Progenitor cell of endocrine pancreas (in vitro differentiated cells): ENCODE results near the gene CDIPT. TPM values are rescaled to one million over a fixed set of nuclear protein-coding genes. Genes with fewer than 3 reads are reported as not detected.

Source experiments
- DNase-seq: peaks from one replicate; pipeline ENCODE4 v3.0.0; 2021; ENCODE audit warnings: low spot score; ENCODE audit not compliant: unreplicated experiment
- H3K27ac Mint-ChIP-seq: 2 replicates; pipeline ENCODE4 v1.8.0; 2021; ENCODE audit warnings: mild to moderate bottlenecking, moderate library complexity, mixed read lengths
- H3K27me3 Mint-ChIP-seq: 2 replicates; pipeline ENCODE4 v1.8.0; 2021; ENCODE audit warnings: mixed read lengths
- H3K36me3 Mint-ChIP-seq: 2 replicates; pipeline ENCODE4 v1.8.0; 2022; ENCODE audit warnings: mixed read lengths; ENCODE audit not compliant: insufficient read depth
- H3K4me1 Mint-ChIP-seq: 2 replicates; pipeline ENCODE4 v1.8.0; 2021; ENCODE audit warnings: low read depth, mixed read lengths
- H3K4me3 Mint-ChIP-seq: 2 replicates; pipeline ENCODE4 v1.8.0; 2021; ENCODE audit warnings: low read depth, mild to moderate bottlenecking, moderate library complexity, mixed read lengths
- H3K9me3 Mint-ChIP-seq: 2 replicates; pipeline ENCODE4 v1.8.0; 2021; ENCODE audit warnings: low read depth, mixed read lengths
- total RNA-seq: library from RNA; stranded (reverse); gene quantifications from 2 replicates; pipeline ENCODE4 v1.2.1, GENCODE V29; 2021
- TF ChIP-seq, protein P1 (sequence below): fragments of 200-600 bp; sonication (generic); IDR thresholded peaks from one replicate; pipeline ENCODE4 v1.5.0; 2021; ENCODE audit warnings: antibody characterized with exemption, mild to moderate bottlenecking; ENCODE audit not compliant: unreplicated experiment

The CDIPT gene
- total RNA-seq, 1 donor from 2014 or later: 51.2 TPM

GRCh38 chr16:29842732-29843346 lies 20.2 kb downstream of the CDIPT start:
- DNase-seq: no peak
- Mint-ChIP-seq H3K36me3 (no peaks in the 10 kb centered on the region), H3K27me3 (no peaks in the 10 kb centered on the region), H3K27ac (no peak overlapping the region), H3K9me3 (no peaks in the 10 kb centered on the region), H3K4me3 (no peak overlapping the region), H3K4me1 (no peaks in the 10 kb centered on the region)
- TF ChIP-seq, protein P1, sequence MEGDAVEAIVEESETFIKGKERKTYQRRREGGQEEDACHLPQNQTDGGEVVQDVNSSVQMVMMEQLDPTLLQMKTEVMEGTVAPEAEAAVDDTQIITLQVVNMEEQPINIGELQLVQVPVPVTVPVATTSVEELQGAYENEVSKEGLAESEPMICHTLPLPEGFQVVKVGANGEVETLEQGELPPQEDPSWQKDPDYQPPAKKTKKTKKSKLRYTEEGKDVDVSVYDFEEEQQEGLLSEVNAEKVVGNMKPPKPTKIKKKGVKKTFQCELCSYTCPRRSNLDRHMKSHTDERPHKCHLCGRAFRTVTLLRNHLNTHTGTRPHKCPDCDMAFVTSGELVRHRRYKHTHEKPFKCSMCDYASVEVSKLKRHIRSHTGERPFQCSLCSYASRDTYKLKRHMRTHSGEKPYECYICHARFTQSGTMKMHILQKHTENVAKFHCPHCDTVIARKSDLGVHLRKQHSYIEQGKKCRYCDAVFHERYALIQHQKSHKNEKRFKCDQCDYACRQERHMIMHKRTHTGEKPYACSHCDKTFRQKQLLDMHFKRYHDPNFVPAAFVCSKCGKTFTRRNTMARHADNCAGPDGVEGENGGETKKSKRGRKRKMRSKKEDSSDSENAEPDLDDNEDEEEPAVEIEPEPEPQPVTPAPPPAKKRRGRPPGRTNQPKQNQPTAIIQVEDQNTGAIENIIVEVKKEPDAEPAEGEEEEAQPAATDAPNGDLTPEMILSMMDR: no peak

GRCh38 chr16:29841631-29842030 lies 21.4 kb downstream of the CDIPT start:
- Mint-ChIP-seq H3K36me3 (no peaks in the 10 kb centered on the region), H3K27me3 (no peaks in the 10 kb centered on the region), H3K4me3 (no peak overlapping the region), H3K9me3 (no peaks in the 10 kb centered on the region), H3K4me1 (no peaks in the 10 kb centered on the region), H3K27ac (no peak overlapping the region)
- TF ChIP-seq, protein P1: no peak
- DNase-seq: no peak

GRCh38 chr16:29840240-29840639 lies 22.8 kb downstream of the CDIPT start:
- no peak for DNase-seq
- TF ChIP-seq, protein P1: no peak
- H3K4me1 Mint-ChIP-seq: no peaks in the 10 kb centered on the region
- H3K27me3 Mint-ChIP-seq: no peaks in the 10 kb centered on the region
- H3K4me3 Mint-ChIP-seq: no peak overlapping the region
- no peak overlapping the region for H3K27ac Mint-ChIP-seq
- H3K36me3 Mint-ChIP-seq: no peaks in the 10 kb centered on the region
- no peaks in the 10 kb centered on the region for H3K9me3 Mint-ChIP-seq

DNA sequence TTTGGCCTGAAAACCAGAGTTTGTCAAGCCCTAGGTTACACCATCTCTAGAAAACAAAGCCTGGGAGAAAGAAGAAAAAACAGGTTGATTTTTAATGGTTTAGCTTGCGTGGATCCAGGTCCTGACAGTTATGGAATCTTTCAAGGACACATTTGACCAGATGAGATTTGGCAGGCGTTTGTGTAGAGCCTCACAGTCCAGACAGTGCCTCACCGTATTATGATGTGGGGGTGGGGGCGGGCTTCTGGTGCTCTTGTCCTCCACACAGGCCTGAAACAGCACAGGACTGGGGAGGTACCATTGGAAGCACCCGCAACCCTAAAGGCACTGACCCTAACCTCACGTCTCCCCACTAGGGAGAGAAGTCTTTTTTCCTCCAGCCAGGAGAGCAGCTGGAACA lies 23.2 kb downstream of the CDIPT start:
- no peak overlapping the region for H3K4me3 Mint-ChIP-seq
- no peaks in the 10 kb centered on the region for H3K9me3 Mint-ChIP-seq
- no peak for DNase-seq
- no peak overlapping the region for H3K27ac Mint-ChIP-seq
- H3K4me1 Mint-ChIP-seq: no peaks in the 10 kb centered on the region
- H3K27me3 Mint-ChIP-seq: no peaks in the 10 kb centered on the region
- no peaks in the 10 kb centered on the region for H3K36me3 Mint-ChIP-seq
- TF ChIP-seq, protein P1: no peak

GRCh38 chr16:29837841-29838240 lies 25.2 kb downstream of the CDIPT start:
- Mint-ChIP-seq H3K4me1 (no peaks in the 10 kb centered on the region), H3K27me3 (no peaks in the 10 kb centered on the region), H3K36me3 (no peaks in the 10 kb centered on the region), H3K4me3 (no peak overlapping the region), H3K9me3 (no peaks in the 10 kb centered on the region), H3K27ac (no peak overlapping the region)
- TF ChIP-seq, protein P1: no peak
- DNase-seq: no peak
